NK-92 (cell line): ENCODE measurements around the gene KRTAP26-1.

Experiments used
- DNase-seq: peaks from one replicate; lab custom pipeline; 2025; ENCODE audit not compliant: unreplicated experiment; lab: John Stamatoyannopoulos, UW

Gene KRTAP26-1

GRCh38 chr21:30271611-30272010, 48.5 kb downstream of the KRTAP26-1 start:
- no peak for DNase-seq

GRCh38 chr21:30271156-30271555, 49.0 kb downstream of the KRTAP26-1 start:
- DNase-seq = no peak

GRCh38 chr21:30269803-30270530, 50.1 kb downstream of the KRTAP26-1 start:
- no peak for DNase-seq
